Cortex of kidney (tissue), 1 donor: ENCODE measurements around the gene AOPEP.
A peak's percentile ranks its signal among the peaks of the same experiment; 100 is the strongest.

ENCODE experiments used
- DNase-seq: peaks from one replicate; lab custom pipeline; 2025; lab: John Stamatoyannopoulos, UW

Gene AOPEP, protein sequence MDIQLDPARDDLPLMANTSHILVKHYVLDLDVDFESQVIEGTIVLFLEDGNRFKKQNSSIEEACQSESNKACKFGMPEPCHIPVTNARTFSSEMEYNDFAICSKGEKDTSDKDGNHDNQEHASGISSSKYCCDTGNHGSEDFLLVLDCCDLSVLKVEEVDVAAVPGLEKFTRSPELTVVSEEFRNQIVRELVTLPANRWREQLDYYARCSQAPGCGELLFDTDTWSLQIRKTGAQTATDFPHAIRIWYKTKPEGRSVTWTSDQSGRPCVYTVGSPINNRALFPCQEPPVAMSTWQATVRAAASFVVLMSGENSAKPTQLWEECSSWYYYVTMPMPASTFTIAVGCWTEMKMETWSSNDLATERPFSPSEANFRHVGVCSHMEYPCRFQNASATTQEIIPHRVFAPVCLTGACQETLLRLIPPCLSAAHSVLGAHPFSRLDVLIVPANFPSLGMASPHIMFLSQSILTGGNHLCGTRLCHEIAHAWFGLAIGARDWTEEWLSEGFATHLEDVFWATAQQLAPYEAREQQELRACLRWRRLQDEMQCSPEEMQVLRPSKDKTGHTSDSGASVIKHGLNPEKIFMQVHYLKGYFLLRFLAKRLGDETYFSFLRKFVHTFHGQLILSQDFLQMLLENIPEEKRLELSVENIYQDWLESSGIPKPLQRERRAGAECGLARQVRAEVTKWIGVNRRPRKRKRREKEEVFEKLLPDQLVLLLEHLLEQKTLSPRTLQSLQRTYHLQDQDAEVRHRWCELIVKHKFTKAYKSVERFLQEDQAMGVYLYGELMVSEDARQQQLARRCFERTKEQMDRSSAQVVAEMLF

DNA sequence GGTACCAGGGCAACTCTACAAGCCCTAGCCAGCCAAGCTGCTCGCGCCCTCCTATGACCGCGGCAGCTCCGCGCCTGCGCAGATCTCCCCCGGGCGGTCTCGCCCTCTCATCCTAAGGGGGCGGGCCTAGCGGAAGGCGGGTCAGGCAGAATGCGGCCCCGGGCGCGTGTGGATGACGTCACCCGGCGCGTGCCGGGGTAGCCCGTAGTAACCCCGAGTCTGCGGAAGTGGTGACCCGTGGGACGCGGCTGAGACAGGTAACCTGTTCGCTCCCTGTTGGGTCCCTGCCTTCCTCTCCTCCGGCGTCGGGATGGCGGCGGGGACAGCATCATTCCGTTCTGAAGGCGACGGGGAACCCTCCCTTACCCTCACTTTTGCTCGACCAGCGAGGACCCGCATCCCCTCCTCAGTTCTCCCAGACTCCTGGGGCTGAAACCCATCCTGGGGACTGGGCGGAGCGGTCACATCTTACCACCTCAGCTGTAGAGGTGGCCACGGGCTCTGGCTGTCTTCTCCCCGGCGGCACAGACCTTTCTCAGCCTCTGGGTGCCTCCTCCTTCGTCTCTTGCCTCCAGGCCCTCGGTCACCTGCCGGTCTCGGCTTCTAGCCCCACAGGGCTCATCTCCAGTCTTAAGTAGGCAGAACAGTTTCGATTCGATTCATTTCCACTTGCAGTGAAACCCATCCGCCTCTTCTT, at the start of gene AOPEP:
TSS of gene AOPEP (plus strand) at position 205 of the 697 bp plus-strand sequence. CDS start 33,085 bp downstream, outside the sequence.
- peak; percentile 54 for DNase-seq

DNA sequence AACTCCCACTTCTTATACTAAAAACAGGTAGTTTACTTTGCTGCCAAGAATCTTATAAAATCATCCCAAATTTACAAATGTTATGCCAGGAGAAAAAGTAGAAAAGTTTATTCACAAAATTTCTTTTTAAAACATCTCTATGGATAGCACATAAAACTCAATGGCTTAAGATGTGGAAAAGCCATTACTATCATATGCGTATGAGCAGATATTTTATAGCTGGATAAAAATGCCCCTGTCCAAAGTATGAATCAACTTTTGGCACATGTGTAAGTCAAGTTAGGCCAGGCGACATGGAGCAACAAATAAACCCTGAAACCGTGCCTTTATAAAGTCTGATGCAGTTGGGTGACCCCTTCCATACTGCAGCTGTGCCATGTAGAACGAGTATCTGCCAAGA, 48.6 kb upstream of the AOPEP start:
- DNase-seq, result no peak

DNA sequence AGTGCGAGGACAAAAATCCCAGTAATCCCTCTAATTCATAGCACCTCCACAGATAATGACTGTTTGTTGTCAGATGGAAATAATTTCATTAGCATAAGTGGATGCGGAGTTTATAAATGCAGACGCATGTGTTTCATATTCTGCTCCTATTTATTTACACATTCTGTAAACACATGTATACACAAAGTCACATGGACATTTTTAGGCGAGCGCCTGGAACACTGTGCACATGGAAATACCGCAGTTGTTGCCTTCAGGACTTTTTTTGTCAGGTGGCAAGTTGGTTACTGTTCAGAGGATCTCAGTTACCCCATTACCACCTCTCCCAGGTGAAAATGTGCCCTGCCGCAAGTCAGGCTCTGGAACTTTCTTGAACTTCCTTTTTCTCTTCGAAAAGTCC, 46.9 kb upstream of the AOPEP start:
- DNase-seq, result no peak

DNA sequence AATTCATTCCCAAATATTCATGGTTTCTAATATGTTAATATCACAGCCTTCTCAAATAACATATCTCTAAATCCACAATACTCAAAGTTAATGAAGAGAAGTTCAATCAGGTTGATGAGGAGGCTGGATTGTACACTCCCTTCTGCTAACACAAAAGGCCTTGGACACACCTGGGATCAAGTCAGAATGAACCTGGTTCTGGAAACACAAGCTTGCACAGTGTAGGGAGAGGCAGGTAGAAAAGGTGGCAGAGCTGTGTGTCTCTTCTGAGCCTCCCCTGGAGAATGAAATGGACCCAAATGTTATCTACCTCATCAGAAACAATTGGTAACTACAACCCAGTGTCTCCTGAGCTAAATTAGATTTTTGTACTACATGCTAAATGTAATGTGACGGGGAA, 46.5 kb upstream of the AOPEP start:
- no peak for DNase-seq

DNA sequence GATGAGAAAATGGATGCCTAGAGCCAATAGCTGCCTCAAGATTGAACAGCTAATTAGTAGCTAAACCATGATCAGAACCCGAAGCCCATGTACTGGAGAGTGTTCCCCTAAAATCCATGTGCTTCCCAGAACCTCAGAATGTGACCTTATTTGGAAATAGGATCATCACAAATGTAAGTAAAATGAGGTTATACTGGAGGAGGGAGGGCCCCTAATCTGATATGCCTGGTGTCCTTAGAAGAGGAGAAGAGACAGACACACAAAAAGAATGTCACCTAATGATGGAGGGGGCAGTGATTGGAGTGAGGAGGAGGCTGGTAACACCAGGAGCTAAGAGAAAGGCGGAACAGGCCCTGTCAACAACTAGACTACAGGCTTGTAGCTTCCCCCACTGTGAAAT, 45.9 kb upstream of the AOPEP start:
- no peak for DNase-seq

DNA sequence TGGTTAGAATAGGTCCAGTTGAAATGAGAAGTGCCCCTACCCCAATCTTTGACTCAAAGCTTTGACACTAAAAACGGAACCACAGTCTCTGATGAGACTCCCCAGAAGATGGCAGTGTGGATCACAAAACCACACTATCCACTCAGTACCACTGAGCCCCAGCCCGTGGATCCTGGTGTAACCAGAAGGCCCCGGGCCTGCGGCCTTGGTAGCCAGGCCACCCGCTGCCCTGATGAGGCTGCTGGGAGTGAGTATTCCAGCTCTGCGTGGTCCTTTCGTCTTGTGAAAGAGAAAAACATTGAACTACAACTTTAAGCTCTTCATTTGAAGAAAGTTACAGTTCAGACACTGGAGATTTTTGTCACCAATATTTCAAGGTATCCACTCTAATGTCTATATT, 45.0 kb upstream of the AOPEP start:
- no peak for DNase-seq

DNA sequence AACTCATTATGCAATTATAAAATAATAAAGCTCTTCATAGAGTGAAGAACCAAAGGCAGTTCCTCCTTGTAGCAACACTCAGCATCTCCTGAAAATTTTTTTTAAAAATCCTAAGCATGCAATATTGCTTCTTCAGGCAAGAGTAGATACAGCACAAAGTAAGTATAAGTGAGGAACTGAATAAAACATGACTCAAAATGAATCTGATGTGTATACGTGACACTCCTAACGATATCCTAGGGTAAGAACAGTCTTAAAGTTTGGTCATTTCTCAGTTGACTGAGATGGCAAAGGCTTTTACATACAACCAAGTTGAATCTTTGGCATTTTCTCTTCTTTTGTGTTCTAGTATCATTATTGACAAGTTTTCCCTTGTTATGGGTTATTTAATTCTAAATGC, 41.1 kb upstream of the AOPEP start:
- no peak for DNase-seq

DNA sequence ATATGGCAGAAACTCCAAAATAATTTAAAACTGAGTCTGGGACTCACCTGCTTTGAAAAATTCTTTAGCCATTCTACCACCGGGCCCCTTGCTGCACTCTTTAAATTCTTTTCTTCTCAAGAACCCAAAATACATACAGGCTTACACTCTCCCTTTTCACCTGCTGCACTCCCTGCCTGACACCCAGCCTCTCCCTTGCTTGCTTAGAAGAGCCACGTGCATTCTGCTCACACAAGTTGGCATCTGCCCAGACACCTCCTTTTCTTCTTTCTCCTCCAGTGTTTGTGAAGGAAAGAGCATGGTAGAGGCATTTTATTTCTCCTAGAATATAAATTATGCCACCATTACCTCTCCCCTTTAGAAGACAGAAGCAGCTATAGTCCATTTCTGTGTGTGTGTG, 39.0 kb upstream of the AOPEP start:
- DNase-seq, result no peak

DNA sequence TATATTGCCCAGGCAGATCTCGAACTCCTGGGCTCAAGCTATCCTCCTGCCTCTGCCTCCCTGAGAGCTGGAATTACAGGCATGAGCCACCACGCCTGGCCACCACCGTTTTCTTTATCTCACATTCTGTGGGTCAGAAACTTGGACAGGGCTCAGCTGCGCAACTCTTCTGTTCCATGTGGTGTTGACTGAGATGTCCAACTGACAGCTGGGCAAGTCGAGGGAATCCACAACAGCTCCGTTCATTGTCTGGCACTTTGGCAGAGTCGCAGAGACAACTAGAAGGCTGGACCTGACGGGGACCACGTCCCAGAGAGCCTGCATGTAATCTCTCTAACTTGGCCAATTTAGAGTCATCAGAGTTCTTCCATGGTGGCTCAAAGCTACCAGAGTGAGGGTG, 36.2 kb upstream of the AOPEP start:
- DNase-seq, result no peak

DNA sequence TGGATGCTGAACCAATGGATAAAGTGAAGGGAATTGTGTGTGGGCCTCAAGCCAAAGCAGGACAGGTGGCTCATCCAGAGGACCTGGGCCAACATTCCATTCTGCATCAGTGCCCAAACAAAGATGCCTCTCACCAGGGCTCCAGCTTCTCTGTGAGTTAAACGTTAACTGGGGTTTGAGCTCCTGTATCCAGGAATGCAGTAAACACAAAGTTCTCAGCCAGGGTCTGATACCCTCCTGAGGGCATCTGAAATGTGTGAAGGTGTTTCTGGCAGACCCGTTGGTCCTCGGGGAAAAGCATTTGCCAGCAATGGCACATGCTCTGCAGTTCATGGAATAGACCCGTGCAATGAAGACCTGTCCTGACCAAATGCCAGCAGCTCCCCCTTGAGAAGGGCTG, 33.9 kb upstream of the AOPEP start:
- DNase-seq, result no peak

DNA sequence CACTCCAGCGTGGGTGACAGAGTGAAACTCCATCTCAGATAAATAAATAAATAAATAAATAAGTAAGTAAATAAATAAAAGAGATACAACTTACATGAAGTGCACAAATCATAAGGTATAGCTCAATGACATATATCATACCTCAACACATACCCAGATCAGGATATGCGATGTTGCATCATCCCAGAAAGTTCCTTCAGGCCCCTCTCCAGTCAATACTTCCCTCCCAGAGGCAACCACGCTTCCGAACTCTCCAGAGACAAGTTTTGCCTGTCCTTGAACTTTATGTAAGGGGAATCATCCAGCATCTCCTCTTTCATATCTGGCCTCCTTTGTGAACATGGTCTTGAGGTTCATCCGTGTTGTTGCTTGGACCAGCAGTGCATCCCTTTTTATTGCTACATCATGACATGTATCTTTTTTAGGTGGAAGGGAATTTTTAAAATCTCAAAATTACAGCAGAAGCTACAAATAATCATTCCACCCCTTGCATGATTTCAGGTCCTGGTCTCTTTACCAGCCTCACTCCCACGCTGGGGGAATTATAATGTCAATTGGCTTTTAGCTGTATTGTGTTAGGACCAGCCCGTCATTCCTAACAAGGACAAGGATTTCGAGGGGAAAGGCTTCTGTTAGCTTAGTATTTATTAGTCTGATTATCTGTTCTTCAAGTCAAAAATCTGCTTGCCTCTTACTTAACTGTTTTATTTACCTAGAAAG, 32.9 kb upstream of the AOPEP start:
- DNase-seq, result no peak

DNA sequence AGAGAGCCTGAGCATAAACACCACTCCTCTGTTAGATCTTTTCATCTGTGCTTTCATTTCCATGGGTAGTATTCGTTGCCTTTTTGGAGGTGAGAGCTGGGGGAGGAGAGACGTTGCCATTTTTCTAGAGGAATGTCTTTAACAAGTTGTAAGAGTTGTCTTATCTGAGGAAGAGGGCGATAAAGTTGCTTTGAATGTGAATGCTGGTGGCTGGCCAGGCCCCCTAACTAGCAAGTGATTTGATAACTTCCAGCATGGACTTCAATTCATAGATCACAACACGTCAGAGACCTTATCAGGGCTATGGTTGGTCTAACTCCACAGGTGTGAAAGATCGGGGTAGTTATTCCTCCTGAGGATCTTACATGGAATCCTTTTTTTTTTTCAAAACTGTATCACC, 30.0 kb upstream of the AOPEP start:
- no peak for DNase-seq

DNA sequence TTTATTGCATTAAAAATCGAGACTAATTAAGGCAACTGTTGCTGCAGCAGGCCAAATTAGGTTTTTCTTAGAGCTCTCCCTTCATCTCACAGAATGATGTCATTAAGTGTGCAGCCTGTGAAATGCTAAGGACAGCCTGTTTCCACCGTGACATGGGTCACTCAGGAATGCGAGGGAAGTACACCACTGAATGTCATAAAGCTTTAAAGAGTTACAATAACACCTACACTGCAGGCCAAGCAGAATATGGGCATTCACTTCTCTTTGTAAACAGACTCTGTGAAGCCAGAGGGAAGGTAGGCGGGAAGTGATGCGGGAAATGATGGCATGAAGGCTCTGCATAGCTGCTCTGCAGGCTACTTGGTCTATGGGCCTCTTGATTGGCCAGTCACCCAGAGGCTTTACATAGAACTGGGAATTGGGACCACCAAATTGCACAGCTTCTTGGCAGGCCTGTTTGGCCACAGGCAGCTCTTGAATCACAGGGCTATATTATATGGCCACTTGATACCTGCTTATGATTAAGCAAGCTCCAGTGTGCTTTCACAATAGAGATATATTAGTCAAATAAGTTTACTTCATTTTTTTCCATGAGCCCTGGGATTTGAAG, 28.4 kb upstream of the AOPEP start:
- DNase-seq, result no peak

DNA sequence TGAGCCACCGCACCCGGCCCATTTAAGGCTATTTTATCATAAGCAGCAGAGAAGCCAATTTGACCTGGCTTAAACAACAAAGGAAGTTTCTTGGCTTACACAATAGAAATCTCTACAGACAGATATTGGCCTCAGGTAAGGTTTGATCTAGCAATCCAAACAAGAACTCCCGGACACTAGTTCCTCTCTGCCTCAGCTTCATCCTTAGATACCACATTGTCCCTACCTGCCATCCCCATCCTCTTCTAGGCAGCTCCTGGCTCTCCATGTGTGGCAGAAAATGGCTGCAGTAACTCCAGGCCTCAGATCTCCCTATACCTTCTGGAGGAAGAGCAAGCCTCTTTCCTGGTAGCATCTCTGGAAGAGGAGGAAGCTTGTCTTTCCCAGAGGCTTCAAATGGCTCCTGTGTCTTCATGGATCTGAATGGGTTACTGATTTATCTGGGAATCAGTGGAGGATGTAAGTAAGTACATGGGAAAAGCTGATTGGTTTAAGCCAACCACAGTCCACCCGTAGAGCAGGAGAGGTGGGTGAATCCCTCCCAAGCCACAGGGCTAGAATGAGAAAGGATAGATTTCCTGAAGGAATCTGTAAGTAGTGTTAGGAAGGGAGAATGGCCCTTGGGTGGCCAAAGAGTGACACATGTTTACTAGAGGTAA, 26.7 kb upstream of the AOPEP start:
- no peak for DNase-seq

DNA sequence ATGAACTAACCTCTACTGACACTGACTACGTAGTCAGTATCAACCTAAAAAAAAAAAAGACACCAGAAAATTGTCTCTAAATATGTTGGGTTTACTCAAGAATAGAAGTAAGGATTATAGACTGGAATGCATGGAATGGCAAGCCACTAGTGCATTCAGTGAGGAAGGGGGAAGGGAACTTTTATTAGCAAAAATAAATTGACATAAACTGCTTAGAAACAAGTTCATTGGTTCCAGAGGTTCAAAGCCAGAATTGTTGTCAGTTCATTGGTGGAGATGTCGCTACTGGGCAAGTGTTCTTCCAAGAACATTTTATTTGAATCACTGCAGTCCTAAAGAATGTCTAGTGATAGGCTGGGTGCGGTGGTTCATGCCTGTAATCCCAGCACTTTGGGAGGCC, 26.1 kb upstream of the AOPEP start:
- no peak for DNase-seq

DNA sequence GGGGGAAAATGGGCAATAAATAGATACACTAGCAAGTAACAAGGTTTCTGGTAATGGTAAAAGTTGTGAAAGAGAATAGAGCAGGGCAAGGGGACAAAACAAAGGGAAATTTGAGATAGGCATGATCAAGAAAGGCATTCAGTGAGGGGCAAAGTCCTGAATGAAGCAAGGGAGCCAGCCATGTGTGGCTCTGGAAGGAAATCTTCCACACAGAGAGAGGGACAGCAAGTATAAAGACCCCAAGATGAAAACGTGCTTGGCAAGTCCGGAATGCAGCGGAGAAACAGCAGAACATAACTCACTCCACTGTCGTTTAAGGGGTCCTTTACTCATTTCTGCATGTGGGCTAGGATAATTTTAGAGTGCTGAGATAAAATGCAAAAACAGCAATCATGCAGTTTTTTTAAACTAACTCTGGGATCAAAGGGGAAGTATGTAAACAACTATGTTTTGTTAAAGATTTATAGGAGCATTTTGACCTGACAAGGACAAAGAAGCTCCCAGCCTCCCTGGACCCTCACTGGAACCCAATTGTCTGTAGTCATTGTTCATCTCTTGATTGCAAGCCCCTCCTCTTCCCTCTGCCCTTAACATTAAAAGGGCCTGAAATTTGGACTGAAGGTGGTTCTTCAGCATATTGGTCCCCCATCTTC, 22.9 kb upstream of the AOPEP start:
- no peak for DNase-seq

DNA sequence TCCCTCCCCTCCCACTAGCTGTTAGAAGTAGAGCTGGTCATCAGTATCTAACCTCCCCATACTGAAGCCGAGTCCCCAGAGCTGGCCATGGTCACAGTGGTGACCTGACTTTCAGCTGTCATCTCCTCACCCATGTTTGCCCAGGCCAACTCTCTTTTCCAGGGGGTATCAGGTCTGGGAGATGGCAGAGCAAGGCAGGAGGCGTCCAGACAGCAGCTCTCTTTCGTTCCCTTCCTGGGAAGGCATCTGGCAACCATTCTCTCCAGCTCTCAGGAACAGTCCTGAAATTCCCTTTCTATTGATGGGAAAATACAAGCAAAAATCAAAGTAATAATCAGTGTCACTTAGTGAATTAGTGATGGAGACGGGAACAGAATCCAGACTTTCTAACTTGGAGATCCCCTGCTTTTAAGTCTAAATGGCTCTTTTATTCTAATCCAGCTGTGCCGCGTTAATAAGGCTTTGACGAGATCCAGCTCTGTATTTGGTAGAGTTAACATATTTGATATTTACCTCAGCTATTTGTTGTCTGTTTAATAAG, 21.3 kb upstream of the AOPEP start:
- DNase-seq, result no peak

DNA sequence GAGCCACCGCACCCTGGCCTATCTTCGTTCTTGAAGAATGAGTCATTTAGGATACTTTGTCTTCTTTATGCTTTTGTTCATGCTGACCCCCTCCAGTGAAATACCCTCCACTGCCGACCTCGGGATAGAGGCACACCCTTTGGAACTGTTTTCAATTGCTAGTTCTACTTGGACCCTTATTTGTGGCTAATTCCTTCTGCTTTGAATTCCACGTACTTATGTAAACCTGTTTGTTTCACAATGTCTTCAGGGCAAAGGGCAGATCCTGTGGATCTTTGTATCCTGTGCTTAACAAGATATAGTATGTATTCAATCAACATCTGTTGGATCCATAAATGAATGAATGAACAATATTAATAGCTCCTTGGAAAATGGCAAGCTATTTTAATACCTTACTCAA, 19.6 kb upstream of the AOPEP start:
- DNase-seq, result no peak

DNA sequence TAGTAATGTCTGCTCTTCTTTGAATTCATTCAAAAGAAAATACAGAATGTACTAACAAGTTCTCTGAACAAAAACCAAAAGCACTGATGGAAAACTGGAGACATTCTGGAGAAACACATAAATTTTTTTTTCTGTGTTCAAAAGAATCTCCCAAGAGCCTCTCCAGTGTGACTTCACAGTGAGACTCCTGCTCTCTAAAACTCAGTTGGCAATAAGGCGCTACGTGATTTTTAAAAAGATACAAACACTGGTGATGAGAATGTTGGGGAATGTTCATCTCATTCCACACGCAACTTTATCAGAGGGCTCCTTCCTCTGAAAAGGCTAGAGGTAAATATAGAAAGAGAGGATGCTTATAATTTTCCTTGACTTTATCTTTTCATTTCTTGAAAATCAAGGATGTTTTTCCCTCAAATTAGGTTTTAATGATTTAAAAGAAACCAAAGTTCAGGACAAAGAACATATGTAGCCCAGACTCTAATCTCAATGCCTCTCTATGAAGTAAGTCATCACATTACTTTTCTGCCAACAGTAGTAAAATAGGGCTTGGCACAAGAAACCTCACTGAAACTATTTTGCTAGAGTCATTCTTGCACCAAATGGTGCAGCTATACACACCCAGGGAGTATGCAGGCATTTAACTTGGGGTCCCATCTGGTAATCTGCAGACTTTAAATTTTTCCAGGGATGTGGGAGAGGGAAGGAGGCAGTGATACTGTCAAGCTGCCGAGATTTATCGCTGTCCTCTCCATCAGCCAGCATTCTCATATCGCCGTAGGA, 12.9 kb upstream of the AOPEP start:
- DNase-seq, result no peak

DNA sequence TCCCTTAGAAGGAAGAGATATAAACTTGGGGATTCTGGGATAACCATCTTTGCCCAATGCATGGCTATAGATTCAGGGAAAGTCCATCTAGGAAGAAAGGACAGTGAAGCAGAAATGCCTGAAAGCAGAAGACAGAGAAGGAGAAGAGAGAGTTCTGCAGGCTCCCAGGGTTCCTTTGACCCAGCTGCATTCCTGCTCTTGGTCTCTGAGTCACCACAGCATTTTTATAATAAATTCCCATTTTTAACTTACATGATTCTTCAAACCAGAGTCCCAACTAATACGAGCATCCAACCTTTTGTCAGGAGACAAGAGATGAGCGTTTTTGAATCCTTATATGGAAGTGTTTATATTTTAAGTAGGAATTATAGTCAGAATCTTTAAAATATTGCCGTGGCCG, 12.0 kb upstream of the AOPEP start:
- DNase-seq, result no peak
